Measurements from ENCODE around the gene TMED6.

DNA sequence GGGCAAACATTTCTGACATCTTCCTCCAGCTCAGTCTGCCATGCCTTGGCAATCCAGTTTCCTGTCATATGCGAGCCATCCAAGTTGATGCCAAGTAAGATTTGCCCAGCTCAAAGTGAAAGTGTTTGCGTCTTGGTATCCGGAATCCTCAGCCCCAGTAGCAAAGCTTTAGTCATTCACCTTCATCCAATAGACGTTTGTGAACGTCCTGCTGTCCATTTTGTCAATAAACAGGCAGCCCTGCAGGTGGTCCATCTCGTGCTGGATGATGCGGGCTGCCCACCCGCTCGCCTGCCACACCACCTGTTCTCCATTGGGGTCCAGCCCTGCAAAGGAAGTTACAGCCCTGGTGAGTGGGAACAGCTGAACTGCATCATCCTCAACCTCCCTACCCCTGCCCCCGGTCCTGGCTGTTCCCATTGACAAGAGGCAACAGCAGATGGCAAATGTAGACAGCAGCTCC is 22.7 kb downstream of the TMED6 start:
- TF ChIP-seq, protein P1, sequence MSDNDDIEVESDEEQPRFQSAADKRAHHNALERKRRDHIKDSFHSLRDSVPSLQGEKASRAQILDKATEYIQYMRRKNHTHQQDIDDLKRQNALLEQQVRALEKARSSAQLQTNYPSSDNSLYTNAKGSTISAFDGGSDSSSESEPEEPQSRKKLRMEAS (CRISPR knock-in tag; IDR thresholded peaks at IDR 0.05): no peak
- TF ChIP-seq, protein P2, sequence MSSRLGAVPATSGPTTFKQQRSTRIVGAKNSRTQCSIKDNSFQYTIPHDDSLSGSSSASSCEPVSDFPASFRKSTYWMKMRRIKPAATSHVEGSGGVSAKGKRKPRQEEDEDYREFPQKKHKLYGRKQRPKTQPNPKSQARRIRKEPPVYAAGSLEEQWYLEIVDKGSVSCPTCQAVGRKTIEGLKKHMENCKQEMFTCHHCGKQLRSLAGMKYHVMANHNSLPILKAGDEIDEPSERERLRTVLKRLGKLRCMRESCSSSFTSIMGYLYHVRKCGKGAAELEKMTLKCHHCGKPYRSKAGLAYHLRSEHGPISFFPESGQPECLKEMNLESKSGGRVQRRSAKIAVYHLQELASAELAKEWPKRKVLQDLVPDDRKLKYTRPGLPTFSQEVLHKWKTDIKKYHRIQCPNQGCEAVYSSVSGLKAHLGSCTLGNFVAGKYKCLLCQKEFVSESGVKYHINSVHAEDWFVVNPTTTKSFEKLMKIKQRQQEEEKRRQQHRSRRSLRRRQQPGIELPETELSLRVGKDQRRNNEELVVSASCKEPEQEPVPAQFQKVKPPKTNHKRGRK (CRISPR knock-in tag; IDR thresholded peaks at IDR 0.05; ENCODE audit: borderline replicate concordance): no peak
- TF ChIP-seq, protein P3, sequence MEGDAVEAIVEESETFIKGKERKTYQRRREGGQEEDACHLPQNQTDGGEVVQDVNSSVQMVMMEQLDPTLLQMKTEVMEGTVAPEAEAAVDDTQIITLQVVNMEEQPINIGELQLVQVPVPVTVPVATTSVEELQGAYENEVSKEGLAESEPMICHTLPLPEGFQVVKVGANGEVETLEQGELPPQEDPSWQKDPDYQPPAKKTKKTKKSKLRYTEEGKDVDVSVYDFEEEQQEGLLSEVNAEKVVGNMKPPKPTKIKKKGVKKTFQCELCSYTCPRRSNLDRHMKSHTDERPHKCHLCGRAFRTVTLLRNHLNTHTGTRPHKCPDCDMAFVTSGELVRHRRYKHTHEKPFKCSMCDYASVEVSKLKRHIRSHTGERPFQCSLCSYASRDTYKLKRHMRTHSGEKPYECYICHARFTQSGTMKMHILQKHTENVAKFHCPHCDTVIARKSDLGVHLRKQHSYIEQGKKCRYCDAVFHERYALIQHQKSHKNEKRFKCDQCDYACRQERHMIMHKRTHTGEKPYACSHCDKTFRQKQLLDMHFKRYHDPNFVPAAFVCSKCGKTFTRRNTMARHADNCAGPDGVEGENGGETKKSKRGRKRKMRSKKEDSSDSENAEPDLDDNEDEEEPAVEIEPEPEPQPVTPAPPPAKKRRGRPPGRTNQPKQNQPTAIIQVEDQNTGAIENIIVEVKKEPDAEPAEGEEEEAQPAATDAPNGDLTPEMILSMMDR (IDR thresholded peaks at IDR 0.05): no peak
- TF ChIP-seq ZBTB21 (CRISPR knock-in tag; IDR thresholded peaks at IDR 0.05; ENCODE audit: borderline replicate concordance): no peak
- TF ChIP-seq TEAD1 (CRISPR knock-in tag; IDR thresholded peaks at IDR 0.05): no peak
- TF ChIP-seq SP1 (CRISPR knock-in tag; conservative IDR thresholded peaks at IDR 0.05): no peak
- TF ChIP-seq JUN (CRISPR knock-in tag; IDR thresholded peaks at IDR 0.05): no peak

All from WTC11 (cell line).